AG20443 (cell line): ENCODE measurements around the gene XYLT1.
"Not testable (repeated sequence)": the region's sequence is repeated elsewhere in the genome, so short reads cannot be mapped to it uniquely, and the experiment has no call there.

Experiments used
- DNase-seq: peaks from one replicate; pipeline ENCODE4 v3.0.0; 2012; ENCODE audit warnings: low spot score, mixed read lengths

Gene XYLT1

GRCh38 chr16:17483351-17483750 is 12.6 kb upstream of the XYLT1 start:
- no peak for DNase-seq

GRCh38 chr16:17482341-17482740 is 11.6 kb upstream of the XYLT1 start:
- DNase-seq, result not testable (repeated sequence)

- no peak for DNase-seq
Measured at GRCh38 chr16:17481736-17482135, 11.0 kb upstream of the XYLT1 start.

GRCh38 chr16:17477260-17477545 is 6.4 kb upstream of the XYLT1 start:
- DNase-seq, result not testable (repeated sequence)

- DNase-seq, result peak; percentile 77
Measured at GRCh38 chr16:17476414-17477259, 5.9 kb upstream of the XYLT1 start.

GRCh38 chr16:17475104-17475503 is 4.3 kb upstream of the XYLT1 start:
- DNase-seq, result no peak

GRCh38 chr16:17474572-17474971 is 3.8 kb upstream of the XYLT1 start:
- no peak for DNase-seq

GRCh38 chr16:17474037-17474436 is 3.3 kb upstream of the XYLT1 start:
- DNase-seq, result peak; percentile 36

- DNase-seq, result peak; percentile 72
Measured at GRCh38 chr16:17471719-17472461, 1.1 kb upstream of the XYLT1 start.

- peak; percentile 51 for DNase-seq
Measured at GRCh38 chr16:17470182-17470907, 415 bp downstream of the XYLT1 start.

- peak; percentile 34 for DNase-seq
Measured at GRCh38 chr16:17469741-17470181, 999 bp downstream of the XYLT1 start.

- DNase-seq, result peak; percentile 75
Measured at GRCh38 chr16:17469011-17469740, 1.6 kb downstream of the XYLT1 start.

- DNase-seq, result no peak
Measured at GRCh38 chr16:17468611-17469010, 2.1 kb downstream of the XYLT1 start.

GRCh38 chr16:17467923-17468540 is 2.7 kb downstream of the XYLT1 start:
- DNase-seq, result peak; percentile 74

- DNase-seq, result no peak
Measured at GRCh38 chr16:17466876-17467275, 3.9 kb downstream of the XYLT1 start.

GRCh38 chr16:17465460-17465859 is 5.3 kb downstream of the XYLT1 start:
- DNase-seq, result no peak

GRCh38 chr16:17463335-17463734 is 7.4 kb downstream of the XYLT1 start:
- DNase-seq, result no peak

- no peak for DNase-seq
Measured at GRCh38 chr16:17461951-17462729, 8.6 kb downstream of the XYLT1 start.

GRCh38 chr16:17460890-17461289 is 9.9 kb downstream of the XYLT1 start:
- DNase-seq, result no peak

GRCh38 chr16:17459903-17460521 is 10.7 kb downstream of the XYLT1 start:
- no peak for DNase-seq
